CD4-positive, alpha-beta T cell treated with Interleukin-15 for 1 hour (primary cell): ENCODE measurements around the gene BORCS6.
A peak's percentile ranks its signal among the peaks of the same experiment; 100 is the strongest.

ENCODE experiments used
- DNase-seq: peaks from one replicate; pipeline ENCODE4 v3.0.0-alpha.2; 2020

Gene BORCS6

GRCh38 chr17:8140065-8141029, 49.6 kb downstream of the BORCS6 start:
- no peak for DNase-seq

- DNase-seq, result peak; percentile 96
These were observed 51.2 kb downstream of the BORCS6 start for GRCh38 chr17:8138672-8139371.

- DNase-seq, result no peak
These were observed 51.7 kb downstream of the BORCS6 start for GRCh38 chr17:8138374-8138671.
